HCT116 (cell line): Measurements from ENCODE around the gene MYADM. TPM values are rescaled to one million over a fixed set of nuclear protein-coding genes. Genes with fewer than 3 reads are reported as not detected.

ENCODE experiments used
- ATAC-seq: fragments of 200-7000 bp; cut with Tn5 transposase; 2 replicates; pipeline ENCODE4 v1.9.1; 2020; ENCODE audit warnings: mild to moderate bottlenecking, moderate library complexity
- BruUV-seq: library from RNA; stranded (reverse); fragments of 400-500 nt; replicated peaks from 2 replicates; lab custom pipeline; 2021; lab: Mats Ljungman, UMichigan
- CTCF ChIA-PET: fragments of 300-600 bp; sonication (Branson Sonifier 250); formaldehyde crosslinking; loops from one replicate; lab custom pipeline; 2021; ENCODE audit warnings: antibody characterized with exemption; lab: Charles Lee
- POLR2A ChIA-PET: fragments of 300-600, 350-600 bp; sonication (Branson Sonifier 250); formaldehyde crosslinking; loops from one replicate; lab custom pipeline; 2021; ENCODE audit warnings: antibody characterized with exemption; lab: Charles Lee
- RAD21 ChIA-PET, 2 experiments: fragments of 300-600 bp; sonication (Branson Sonifier 250); formaldehyde crosslinking; loops; one replicate each; lab custom pipeline; 2023; ENCODE audit warnings: low total read pairs in 2 of 2; ENCODE audit not compliant: uncharacterized antibody in 2 of 2, unreplicated experiment in 2 of 2, low non-redundant PET in 1 of 2; lab: Charles Lee
- DNase-seq: peaks from one replicate; pipeline ENCODE4 v3.0.0-alpha.2; 2010; ENCODE audit warnings: low read depth, low spot score
- H2AFZ ChIP-seq: fragments of 200-600 bp; shearing (Covaris generic), sonication (generic); 2 replicates; pipeline ENCODE4 v1.6.1; 2017; ENCODE audit warnings: low read depth, mixed run types, mixed read lengths, antibody characterized with exemption, low read length; ENCODE audit not compliant: poor library complexity, severe bottlenecking
- H3K27ac ChIP-seq: 2 replicates; pipeline ENCODE4 v1.5.1; 2012; ENCODE audit warnings: low read depth, low read length
- H3K27me3 ChIP-seq: fragments of 200-600 bp; sonication (generic); 2 replicates; pipeline ENCODE4 v1.6.1; 2016; ENCODE audit warnings: mixed run types, low read length, mixed read lengths; ENCODE audit not compliant: insufficient read depth
- H3K36me3 ChIP-seq, 2 experiments: fragments of 200-500 bp in 1 of 2; fragments of 200-600 bp in 1 of 2; sonication (Bioruptor generic) in 1 of 2; sonication (generic) in 1 of 2; 2 replicates each; pipeline versions ENCODE4 v1.5.1 to v1.6.1; 2014 to 2016; ENCODE audit warnings: low read length in 2 of 2, inconsistent platforms in 1 of 2, mixed read lengths in 1 of 2, mixed run types in 1 of 2; ENCODE audit not compliant: insufficient read depth in 2 of 2, control insufficient read depth in 1 of 2
- H3K4me1 ChIP-seq, 2 experiments: fragments of 200-600 bp in 1 of 2; sonication (generic) in 1 of 2; 2 replicates each; pipeline versions ENCODE4 v1.5.1 to v1.6.1; 2012 to 2017; ENCODE audit warnings: low read length in 2 of 2, inconsistent platforms in 1 of 2, mild to moderate bottlenecking in 1 of 2, mixed read lengths in 1 of 2, mixed run types in 1 of 2, moderate library complexity in 1 of 2; ENCODE audit not compliant: insufficient read depth in 2 of 2, control insufficient read depth in 1 of 2
- H3K4me2 ChIP-seq: fragments of 200-600 bp; sonication (generic); 2 replicates; pipeline ENCODE4 v1.6.1; 2017; ENCODE audit warnings: mixed run types, low read length, mixed read lengths
- H3K4me3 ChIP-seq, 2 experiments: fragments of 200-600 bp in 1 of 2; sonication (generic) in 1 of 2; replicated peaks in 1 of 2; 2 replicates each; pipeline ENCODE4 v1.5.1; 2011 to 2016; ENCODE audit warnings: low read length in 2 of 2, control low read depth in 1 of 2, low read depth in 1 of 2, mild to moderate bottlenecking in 1 of 2, mixed read lengths in 1 of 2, mixed run types in 1 of 2
- H3K79me2 ChIP-seq: fragments of 200-600 bp; sonication (generic); 2 replicates; pipeline ENCODE4 v1.6.1; 2017; ENCODE audit warnings: mild to moderate bottlenecking, mixed run types, low read length, moderate library complexity, mixed read lengths; ENCODE audit not compliant: insufficient read depth
- H3K9ac ChIP-seq: fragments of 200-600 bp; sonication (generic); 2 replicates; pipeline ENCODE4 v1.6.1; 2016; ENCODE audit warnings: low read length, mixed read lengths
- H3K9me2 ChIP-seq: fragments of 200-600 bp; sonication (generic), shearing (Covaris generic); 2 replicates; pipeline ENCODE4 v1.6.1; 2017; ENCODE audit warnings: mixed run types, mild to moderate bottlenecking, moderate library complexity; ENCODE audit not compliant: insufficient read depth
- H3K9me3 ChIP-seq, 2 experiments: fragments of 200-500 bp in 1 of 2; fragments of 200-600 bp in 1 of 2; sonication (Bioruptor generic) in 1 of 2; sonication (generic) in 1 of 2; 2 replicates each; pipeline ENCODE4 v1.6.1; 2014 to 2017; ENCODE audit warnings: low read length in 2 of 2, mixed read lengths in 2 of 2, inconsistent platforms in 1 of 2, low read depth in 1 of 2, mild to moderate bottlenecking in 1 of 2, mixed run types in 1 of 2, moderate library complexity in 1 of 2; ENCODE audit not compliant: control insufficient read depth in 1 of 2, insufficient read depth in 1 of 2
- H4K20me1 ChIP-seq: fragments of 200-600 bp; sonication (generic), shearing (Covaris generic); 2 replicates; pipeline ENCODE4 v1.6.1; 2017; ENCODE audit warnings: mixed run types, mild to moderate bottlenecking, moderate library complexity; ENCODE audit not compliant: insufficient read depth
- ATF3 ChIP-seq: IDR thresholded peaks from 2 replicates; pipeline ENCODE4 v1.6.1; 2012
- CBX3 ChIP-seq: IDR thresholded peaks from 2 replicates; pipeline ENCODE4 v1.6.1; 2012; ENCODE audit warnings: low read depth
- CEBPB ChIP-seq: IDR thresholded peaks from 2 replicates; pipeline ENCODE4 v1.6.1; 2012; ENCODE audit warnings: low read depth
- EGR1 ChIP-seq: IDR thresholded peaks from 2 replicates; pipeline ENCODE4 v1.6.1; 2012; ENCODE audit warnings: low read depth
- ELF1 ChIP-seq: IDR thresholded peaks from 2 replicates; pipeline ENCODE4 v1.6.1; 2012; ENCODE audit warnings: low read depth, borderline replicate concordance
- EZH2 ChIP-seq: fragments of 200-600 bp; sonication (generic); IDR thresholded peaks from 2 replicates; pipeline ENCODE4 v1.6.1; 2017; ENCODE audit warnings: antibody characterized with exemption, mixed run types
- EZH2phosphoT487 ChIP-seq: fragments of 200-600 bp; IDR thresholded peaks from 2 replicates; pipeline ENCODE4 v1.6.1; 2018; ENCODE audit warnings: antibody characterized with exemption, borderline replicate concordance
- FOSL1 ChIP-seq: IDR thresholded peaks from 2 replicates; pipeline ENCODE4 v1.6.1; 2012; ENCODE audit warnings: low read depth
- JUND ChIP-seq: IDR thresholded peaks from 2 replicates; pipeline ENCODE4 v1.6.1; 2012
- MAX ChIP-seq: IDR thresholded peaks from 2 replicates; pipeline ENCODE4 v1.6.1; 2012
- POLR2AphosphoS5 ChIP-seq: IDR thresholded peaks from 2 replicates; pipeline ENCODE4 v1.6.1; 2011; ENCODE audit warnings: mild to moderate bottlenecking, low read depth, low read length, moderate library complexity
- RAD21 ChIP-seq: IDR thresholded peaks from 2 replicates; pipeline ENCODE4 v1.6.1; 2012; ENCODE audit warnings: low read depth, mild to moderate bottlenecking
- SIN3A ChIP-seq: IDR thresholded peaks from 2 replicates; pipeline ENCODE4 v1.6.1; 2012; ENCODE audit warnings: low read depth
- SP1 ChIP-seq: IDR thresholded peaks from 2 replicates; pipeline ENCODE4 v1.6.1; 2012; ENCODE audit warnings: low read depth
- TCF7L2 ChIP-seq: IDR thresholded peaks from 2 replicates; pipeline ENCODE4 v1.7.0; 2011; ENCODE audit warnings: borderline replicate concordance, inconsistent platforms; ENCODE audit not compliant: insufficient read depth, insufficient read length; ENCODE audit errors: extremely low read depth
- YY1 ChIP-seq: IDR thresholded peaks from 2 replicates; pipeline ENCODE4 v1.6.1; 2011; ENCODE audit warnings: low read length, low read depth, moderate library complexity, mild to moderate bottlenecking; ENCODE audit not compliant: insufficient replicate concordance; ENCODE audit errors: extremely low read depth
- ZFX ChIP-seq: fragments of 450-650 bp; IDR thresholded peaks from 2 replicates; pipeline ENCODE4 v1.6.1; 2017
- ZNF274 ChIP-seq: fragments of 200-500 bp; sonication (Bioruptor generic); IDR thresholded peaks from 2 replicates; pipeline ENCODE4 v1.6.1; 2014; ENCODE audit warnings: mild to moderate bottlenecking, low read depth, low read length, inconsistent platforms
- intact Hi-C: fragments of 100-400 bp; cut with micrococcal nuclease; formaldehyde crosslinking; loops from 2 replicates; pipeline ENCODE4 v1.10.0; 2022
- total RNA-seq: library from RNA; stranded (reverse); gene quantifications from one replicate; pipeline ENCODE4 v1.2.1, GENCODE V29; 2021; ENCODE audit not compliant: unreplicated experiment
- TF ChIP-seq, protein P1 (sequence below): IDR thresholded peaks from 2 replicates; pipeline ENCODE4 v1.6.1; 2011; ENCODE audit warnings: mild to moderate bottlenecking, low read length, moderate library complexity; ENCODE audit not compliant: insufficient replicate concordance; ENCODE audit errors: extremely low read depth
- TF ChIP-seq, protein P2 (sequence below): IDR thresholded peaks from 2 replicates; pipeline ENCODE4 v1.6.1; 2012; ENCODE audit warnings: low read depth

MYADM gene
- total RNA-seq, 1 experiment from 2014 or later, result 79.6 TPM

GRCh38 chr19:53916004-53916403 lies 48.3 kb downstream of the MYADM start:
- H3K9me3 ChIP-seq, result no peaks in the 10 kb centered on the region
- TF ChIP-seq YY1 (no peak), CBX3 (no peak), ELF1 (no peak), ATF3 (no peak), MAX (no peak), POLR2AphosphoS5 (no peak), RAD21 (no peak), EZH2 (no peak), EZH2phosphoT487 (no peak), CEBPB (no peak), EGR1 (no peak), ZNF274 (no peak), SP1 (no peak), SIN3A (no peak), JUND (no peak), ZFX (no peak), TCF7L2 (no peak), FOSL1 (no peak)
- TF ChIP-seq, protein P1, sequence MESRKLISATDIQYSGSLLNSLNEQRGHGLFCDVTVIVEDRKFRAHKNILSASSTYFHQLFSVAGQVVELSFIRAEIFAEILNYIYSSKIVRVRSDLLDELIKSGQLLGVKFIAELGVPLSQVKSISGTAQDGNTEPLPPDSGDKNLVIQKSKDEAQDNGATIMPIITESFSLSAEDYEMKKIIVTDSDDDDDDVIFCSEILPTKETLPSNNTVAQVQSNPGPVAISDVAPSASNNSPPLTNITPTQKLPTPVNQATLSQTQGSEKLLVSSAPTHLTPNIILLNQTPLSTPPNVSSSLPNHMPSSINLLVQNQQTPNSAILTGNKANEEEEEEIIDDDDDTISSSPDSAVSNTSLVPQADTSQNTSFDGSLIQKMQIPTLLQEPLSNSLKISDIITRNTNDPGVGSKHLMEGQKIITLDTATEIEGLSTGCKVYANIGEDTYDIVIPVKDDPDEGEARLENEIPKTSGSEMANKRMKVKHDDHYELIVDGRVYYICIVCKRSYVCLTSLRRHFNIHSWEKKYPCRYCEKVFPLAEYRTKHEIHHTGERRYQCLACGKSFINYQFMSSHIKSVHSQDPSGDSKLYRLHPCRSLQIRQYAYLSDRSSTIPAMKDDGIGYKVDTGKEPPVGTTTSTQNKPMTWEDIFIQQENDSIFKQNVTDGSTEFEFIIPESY, result no peak
- TF ChIP-seq, protein P2, sequence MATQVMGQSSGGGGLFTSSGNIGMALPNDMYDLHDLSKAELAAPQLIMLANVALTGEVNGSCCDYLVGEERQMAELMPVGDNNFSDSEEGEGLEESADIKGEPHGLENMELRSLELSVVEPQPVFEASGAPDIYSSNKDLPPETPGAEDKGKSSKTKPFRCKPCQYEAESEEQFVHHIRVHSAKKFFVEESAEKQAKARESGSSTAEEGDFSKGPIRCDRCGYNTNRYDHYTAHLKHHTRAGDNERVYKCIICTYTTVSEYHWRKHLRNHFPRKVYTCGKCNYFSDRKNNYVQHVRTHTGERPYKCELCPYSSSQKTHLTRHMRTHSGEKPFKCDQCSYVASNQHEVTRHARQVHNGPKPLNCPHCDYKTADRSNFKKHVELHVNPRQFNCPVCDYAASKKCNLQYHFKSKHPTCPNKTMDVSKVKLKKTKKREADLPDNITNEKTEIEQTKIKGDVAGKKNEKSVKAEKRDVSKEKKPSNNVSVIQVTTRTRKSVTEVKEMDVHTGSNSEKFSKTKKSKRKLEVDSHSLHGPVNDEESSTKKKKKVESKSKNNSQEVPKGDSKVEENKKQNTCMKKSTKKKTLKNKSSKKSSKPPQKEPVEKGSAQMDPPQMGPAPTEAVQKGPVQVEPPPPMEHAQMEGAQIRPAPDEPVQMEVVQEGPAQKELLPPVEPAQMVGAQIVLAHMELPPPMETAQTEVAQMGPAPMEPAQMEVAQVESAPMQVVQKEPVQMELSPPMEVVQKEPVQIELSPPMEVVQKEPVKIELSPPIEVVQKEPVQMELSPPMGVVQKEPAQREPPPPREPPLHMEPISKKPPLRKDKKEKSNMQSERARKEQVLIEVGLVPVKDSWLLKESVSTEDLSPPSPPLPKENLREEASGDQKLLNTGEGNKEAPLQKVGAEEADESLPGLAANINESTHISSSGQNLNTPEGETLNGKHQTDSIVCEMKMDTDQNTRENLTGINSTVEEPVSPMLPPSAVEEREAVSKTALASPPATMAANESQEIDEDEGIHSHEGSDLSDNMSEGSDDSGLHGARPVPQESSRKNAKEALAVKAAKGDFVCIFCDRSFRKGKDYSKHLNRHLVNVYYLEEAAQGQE, result no peak
- no TSS peak for BruUV-seq
- no peak for ATAC-seq
- CTCF ChIA-PET, result no interaction called here
- no peak for DNase-seq
- H3K9ac ChIP-seq, result no peak overlapping the region
- no peak overlapping the region for H3K4me3 ChIP-seq
- no peaks in the 10 kb centered on the region for H3K27me3 ChIP-seq
- H3K79me2 ChIP-seq, result no peaks in the 10 kb centered on the region
- H4K20me1 ChIP-seq, result no peaks in the 10 kb centered on the region
- H3K4me2 ChIP-seq, result no peak overlapping the region
- no peak overlapping the region for H2AFZ ChIP-seq
- H3K4me1 ChIP-seq, result no peaks in the 10 kb centered on the region
- no peaks in the 10 kb centered on the region for H3K36me3 ChIP-seq
- intact Hi-C loops, result no loop called here
- no peaks in the 10 kb centered on the region for H3K9me2 ChIP-seq
- POLR2A ChIA-PET, result no interaction called here
- no peak overlapping the region for H3K27ac ChIP-seq
- RAD21 ChIA-PET, result no interaction called here
